SK-N-SH treated with all-trans-retinoic acid at 6 μM for 48 hours (cell line): ENCODE results near the gene RUFY4.

Source experiments
- BACH2 ChIP-seq: fragments of 250-450 bp; sonication (Bioruptor Pico); IDR thresholded peaks from 2 replicates; pipeline ENCODE4 v1.9.0; 2021; ENCODE audit warnings: mild to moderate bottlenecking, borderline replicate concordance
- GLIS3 ChIP-seq: fragments of 250-450 bp; sonication (Bioruptor Pico); IDR thresholded peaks from 2 replicates; pipeline ENCODE4 v1.5.0; 2020; ENCODE audit warnings: mild to moderate bottlenecking, moderate library complexity
- ISL1 ChIP-seq: fragments of 250-450 bp; sonication (Bioruptor Pico); IDR thresholded peaks from 2 replicates; pipeline ENCODE4 v2.1.2; 2022; ENCODE audit warnings: mild to moderate bottlenecking, moderate library complexity
- RARB ChIP-seq: fragments of 250-450 bp; sonication (Bioruptor Pico); IDR thresholded peaks from 2 replicates; pipeline ENCODE4 v1.8.0; 2021; ENCODE audit warnings: mild to moderate bottlenecking, moderate library complexity
- TCF4 ChIP-seq: fragments of 250-450 bp; sonication (Bioruptor Pico); IDR thresholded peaks from 2 replicates; pipeline ENCODE4 v1.8.0; 2021; ENCODE audit warnings: mild to moderate bottlenecking, moderate library complexity, borderline replicate concordance
- TOX ChIP-seq: fragments of 250-450 bp; sonication (Bioruptor Pico); IDR thresholded peaks from 2 replicates; pipeline ENCODE4 v1.8.0; 2021; ENCODE audit warnings: mild to moderate bottlenecking, moderate library complexity, borderline replicate concordance
- TSHZ2 ChIP-seq: fragments of 250-450 bp; sonication (Bioruptor Pico); IDR thresholded peaks from 2 replicates; pipeline ENCODE4 v1.5.0; 2020; ENCODE audit warnings: mild to moderate bottlenecking, moderate library complexity
- ZC3H10 ChIP-seq: fragments of 250-450 bp; sonication (Bioruptor Pico); IDR thresholded peaks from 2 replicates; pipeline ENCODE4 v1.5.1; 2021; ENCODE audit warnings: mild to moderate bottlenecking, moderate library complexity
- ZFP30 ChIP-seq: fragments of 450-650 bp; formaldehyde crosslinking; IDR thresholded peaks from 2 replicates; pipeline ENCODE4 v1.5.0; 2022; ENCODE audit warnings: mild to moderate bottlenecking, moderate library complexity
- ZNF70 ChIP-seq: fragments of 450-650 bp; formaldehyde crosslinking; IDR thresholded peaks from 2 replicates; pipeline ENCODE4 v1.5.0; 2020; ENCODE audit warnings: mild to moderate bottlenecking, moderate library complexity
- ZNF8 ChIP-seq: fragments of 450-650 bp; formaldehyde crosslinking; IDR thresholded peaks from 2 replicates; pipeline ENCODE4 v1.5.0; 2020; ENCODE audit warnings: mild to moderate bottlenecking, moderate library complexity
- TF ChIP-seq, protein P1 (sequence below): fragments of 250-450 bp; sonication (Bioruptor Pico); IDR thresholded peaks from 2 replicates; pipeline ENCODE4 v1.5.1; 2020; ENCODE audit warnings: low read depth, mild to moderate bottlenecking, moderate library complexity

DNA sequence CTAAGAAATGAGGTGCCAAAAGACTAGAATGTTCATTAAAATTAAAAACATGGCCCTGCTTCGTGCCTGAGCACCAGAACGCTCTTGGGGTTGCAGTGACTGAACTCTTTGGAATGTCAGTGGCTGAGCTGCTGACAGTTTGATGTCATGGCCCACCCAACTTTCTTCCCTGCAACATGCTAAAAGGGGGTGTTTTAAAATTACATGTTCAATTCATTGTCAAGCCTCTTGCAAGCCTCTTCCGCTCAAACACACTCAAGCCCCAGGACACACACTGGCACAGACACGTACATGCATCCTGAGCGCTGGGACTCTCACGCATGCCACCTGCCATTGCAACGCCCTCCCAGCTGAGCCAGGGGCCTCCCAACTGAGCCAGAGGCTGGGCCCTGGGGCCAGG, 12.6 kb downstream of the RUFY4 start:
- no peak for TF ChIP-seq GLIS3 (CRISPR knock-in tag)
- TF ChIP-seq ZC3H10 (CRISPR knock-in tag) = no peak
- TF ChIP-seq TCF4 (CRISPR knock-in tag) = no peak
- TF ChIP-seq ZFP30 (CRISPR knock-in tag) = no peak
- TF ChIP-seq RARB (CRISPR knock-in tag) = no peak
- TF ChIP-seq ZNF70 (CRISPR knock-in tag) = no peak
- TF ChIP-seq TOX (CRISPR knock-in tag) = no peak
- no peak for TF ChIP-seq TSHZ2 (CRISPR knock-in tag)
- TF ChIP-seq, protein P1, sequence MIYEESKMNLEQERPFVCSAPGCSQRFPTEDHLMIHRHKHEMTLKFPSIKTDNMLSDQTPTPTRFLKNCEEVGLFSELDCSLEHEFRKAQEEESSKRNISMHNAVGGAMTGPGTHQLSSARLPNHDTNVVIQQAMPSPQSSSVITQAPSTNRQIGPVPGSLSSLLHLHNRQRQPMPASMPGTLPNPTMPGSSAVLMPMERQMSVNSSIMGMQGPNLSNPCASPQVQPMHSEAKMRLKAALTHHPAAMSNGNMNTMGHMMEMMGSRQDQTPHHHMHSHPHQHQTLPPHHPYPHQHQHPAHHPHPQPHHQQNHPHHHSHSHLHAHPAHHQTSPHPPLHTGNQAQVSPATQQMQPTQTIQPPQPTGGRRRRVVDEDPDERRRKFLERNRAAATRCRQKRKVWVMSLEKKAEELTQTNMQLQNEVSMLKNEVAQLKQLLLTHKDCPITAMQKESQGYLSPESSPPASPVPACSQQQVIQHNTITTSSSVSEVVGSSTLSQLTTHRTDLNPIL (CRISPR knock-in tag) = no peak
- TF ChIP-seq BACH2 = no peak
- TF ChIP-seq ZNF8 = no peak
- TF ChIP-seq ISL1 = no peak
